Liver (tissue), 9 donors: ENCODE measurements around the gene SLBP. TPM values are rescaled to one million over a fixed set of nuclear protein-coding genes. Genes with fewer than 3 reads are reported as not detected.

Experiments
- DNase-seq: peaks from one replicate; pipeline ENCODE4 v3.0.0-alpha.2; 2017; ENCODE audit warnings: low spot score
- H3K27ac ChIP-seq, 2 donors: one replicate each; pipeline ENCODE4 v1.7.0; 2013; ENCODE audit warnings: inconsistent platforms in 2 of 2, low read length in 2 of 2, control low read depth in 1 of 2, low read depth in 1 of 2, mild to moderate bottlenecking in 1 of 2
- H3K27me3 ChIP-seq, 4 donors: one replicate each; pipeline versions ENCODE4 v1.6.1 to v1.7.0; 2013; ENCODE audit warnings: low read length in 3 of 4, inconsistent platforms in 1 of 4, mild to moderate bottlenecking in 1 of 4, moderate library complexity in 1 of 4; ENCODE audit not compliant: control insufficient read depth in 4 of 4, insufficient read depth in 4 of 4
- H3K36me3 ChIP-seq, 4 donors: one replicate each; pipeline versions ENCODE4 v1.6.1 to v1.7.0; 2013; ENCODE audit warnings: low read length in 3 of 4, mild to moderate bottlenecking in 3 of 4, low read depth in 1 of 4, moderate library complexity in 1 of 4; ENCODE audit not compliant: control insufficient read depth in 4 of 4, insufficient read depth in 3 of 4
- H3K4me1 ChIP-seq, 4 donors: one replicate each; pipeline versions ENCODE4 v1.6.1 to v1.7.0; 2013; ENCODE audit warnings: low read length in 3 of 4, mild to moderate bottlenecking in 3 of 4, moderate library complexity in 1 of 4; ENCODE audit not compliant: control insufficient read depth in 4 of 4, insufficient read depth in 4 of 4
- H3K4me3 ChIP-seq, 3 donors: one replicate each; pipeline versions ENCODE4 v1.6.1 to v1.7.0; 2013; ENCODE audit warnings: low read length in 3 of 3, control low read depth in 1 of 3, low read depth in 1 of 3, mild to moderate bottlenecking in 1 of 3
- H3K9ac ChIP-seq, 2 donors: one replicate each; pipeline ENCODE4 v1.7.0; 2013; ENCODE audit warnings: low read length in 2 of 2, mild to moderate bottlenecking in 2 of 2, moderate library complexity in 2 of 2, control low read depth in 1 of 2, low read depth in 1 of 2
- H3K9me3 ChIP-seq, 4 donors: one replicate each; pipeline versions ENCODE4 v1.6.1 to v1.7.0; 2013; ENCODE audit warnings: low read length in 3 of 4; ENCODE audit not compliant: control insufficient read depth in 4 of 4
- EGR1 ChIP-seq, 2 donors: IDR thresholded peaks; 2 replicates each; pipeline ENCODE4 v1.6.1; 2016 to 2018; ENCODE audit warnings: antibody characterized with exemption in 2 of 2, low read depth in 2 of 2
- FOXA1 ChIP-seq: IDR thresholded peaks from 2 replicates; pipeline ENCODE4 v1.6.1; 2016; ENCODE audit warnings: antibody characterized with exemption
- GABPA ChIP-seq, 2 donors: IDR thresholded peaks in 1 of 2; conservative IDR thresholded peaks in 1 of 2; 2 replicates each; pipeline ENCODE4 v1.6.1; 2016; ENCODE audit warnings: antibody characterized with exemption in 2 of 2, mild to moderate bottlenecking in 1 of 2, moderate library complexity in 1 of 2
- HNF4A ChIP-seq, 2 donors: conservative IDR thresholded peaks; 2 replicates each; pipeline ENCODE4 v1.6.1; 2016; ENCODE audit warnings: antibody characterized with exemption in 2 of 2, mild to moderate bottlenecking in 2 of 2
- HNF4G ChIP-seq: IDR thresholded peaks from 2 replicates; pipeline ENCODE4 v1.6.1; 2016; ENCODE audit warnings: antibody characterized with exemption
- JUND ChIP-seq, 2 donors: IDR thresholded peaks; 2 replicates each; pipeline ENCODE4 v1.6.1; 2016; ENCODE audit warnings: antibody characterized with exemption in 2 of 2
- NR2F2 ChIP-seq: IDR thresholded peaks from 2 replicates; pipeline ENCODE4 v1.6.1; 2016; ENCODE audit warnings: antibody characterized with exemption
- RAD21 ChIP-seq, 2 donors: IDR thresholded peaks; 2 replicates each; pipeline ENCODE4 v1.6.1; 2016; ENCODE audit warnings: antibody characterized with exemption in 2 of 2, mild to moderate bottlenecking in 2 of 2
- RXRA ChIP-seq, 2 donors: IDR thresholded peaks; 2 replicates each; pipeline ENCODE4 v1.6.1; 2017 to 2018; ENCODE audit warnings: antibody characterized with exemption in 2 of 2, mild to moderate bottlenecking in 1 of 2
- SP1 ChIP-seq: IDR thresholded peaks from 2 replicates; pipeline ENCODE4 v1.6.1; 2018; ENCODE audit warnings: antibody characterized with exemption, mild to moderate bottlenecking
- TAF1 ChIP-seq: conservative IDR thresholded peaks from 2 replicates; pipeline ENCODE4 v1.6.1; 2016; ENCODE audit warnings: antibody characterized with exemption, mild to moderate bottlenecking
- WGBS: extraction: QIAGEN DNeasy Blood & Tissue Kit; methylation state at CpG from one replicate; pipeline ENCODE4 v1.1.7; 2013; 5-methylcytosine and 5-hydroxymethylcytosine counted together
- polyA plus RNA-seq, 2 donors: library from polyadenylated mRNA; stranded (reverse) in 1 of 2; unstranded in 1 of 2; fragments of 200-250 nt in 1 of 2; fragments of >200 nt in 1 of 2; fragmentation: Nextera tagmentation in 1 of 2; extraction: Ambion mirVana in 1 of 2; gene quantifications; one replicate each; pipeline versions ENCODE4 v1.2.1 to v1.2.3, GENCODE V29; 2013 to 2015
- total RNA-seq, 2 donors: library from RNA; depleted of rRNA; stranded (reverse); fragments of >200 nt; gene quantifications; one replicate each; pipeline ENCODE4 v1.2.3, GENCODE V29; 2014
- TF ChIP-seq, protein P1 (sequence below): IDR thresholded peaks from 2 replicates; pipeline ENCODE4 v1.6.1; 2016; ENCODE audit warnings: antibody characterized with exemption
- TF ChIP-seq, protein P2 (sequence below): IDR thresholded peaks from 2 replicates; pipeline ENCODE4 v1.6.1; 2016; ENCODE audit warnings: antibody characterized with exemption
- TF ChIP-seq, protein P3 (sequence below): fragments of 150-350 bp; IDR thresholded peaks from 2 replicates; pipeline ENCODE4 v1.5.1; 2017; ENCODE audit warnings: improper control_type of control experiment, low read depth, low read length; ENCODE audit not compliant: missing input control
- TF ChIP-seq, protein P4 (sequence below): IDR thresholded peaks from 2 replicates; pipeline ENCODE4 v1.6.1; 2016; ENCODE audit warnings: antibody characterized with exemption
- TF ChIP-seq, protein P5 (sequence below): IDR thresholded peaks from 2 replicates; pipeline ENCODE4 v1.6.1; 2016; ENCODE audit warnings: antibody characterized with exemption, mild to moderate bottlenecking
- donor health status: healthy.
- donor health status: healthy.
- donor health status: healthy.
- donor health status: healthy.
- donor health status: healthy.

Gene SLBP
- total and polyA plus RNA-seq, 4 donors: 14.7 to 64.4 (median 17.4) TPM

DNA sequence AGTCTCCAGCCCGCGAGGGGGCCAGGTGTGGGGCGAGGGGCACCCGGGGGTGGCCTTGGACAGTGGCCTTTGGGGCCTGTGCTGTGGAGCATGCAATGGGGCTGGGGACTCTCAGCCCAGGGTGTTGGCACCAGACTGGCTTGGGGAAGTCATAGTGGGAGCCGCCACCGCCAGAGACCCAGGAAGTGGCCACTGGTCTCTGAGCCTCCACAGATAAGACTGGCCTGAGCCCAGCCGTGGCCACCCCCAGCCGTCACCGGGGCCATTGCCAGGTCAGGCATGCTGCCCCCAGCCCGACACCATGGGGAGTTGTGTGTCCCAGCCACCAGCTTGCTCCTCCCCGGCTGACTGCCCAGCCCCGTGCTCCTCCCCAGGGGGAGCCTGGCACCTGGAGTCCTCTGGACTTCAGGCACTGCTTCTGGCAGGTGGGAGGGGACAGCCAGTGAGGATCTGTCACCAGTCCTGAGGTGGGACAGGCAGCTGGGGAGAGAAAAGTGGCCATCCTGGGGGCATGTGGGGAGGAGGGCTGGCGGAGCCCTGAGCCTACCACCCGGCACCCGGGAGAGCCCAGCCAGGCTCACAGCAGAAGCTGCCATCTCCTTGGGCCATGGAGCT is 41.7 kb upstream of the SLBP start (continued):
- TF ChIP-seq, protein P1, sequence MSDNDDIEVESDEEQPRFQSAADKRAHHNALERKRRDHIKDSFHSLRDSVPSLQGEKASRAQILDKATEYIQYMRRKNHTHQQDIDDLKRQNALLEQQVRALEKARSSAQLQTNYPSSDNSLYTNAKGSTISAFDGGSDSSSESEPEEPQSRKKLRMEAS: no peak
- TF ChIP-seq FOXA1: no peak
- TF ChIP-seq GABPA (IDR thresholded peaks at IDR 0.05 in 1 of 2, conservative IDR thresholded peaks at IDR 0.05 in 1 of 2): no peak
- no peak for TF ChIP-seq HNF4A (conservative IDR thresholded peaks at IDR 0.05)
- no peak for TF ChIP-seq NR2F2

DNA sequence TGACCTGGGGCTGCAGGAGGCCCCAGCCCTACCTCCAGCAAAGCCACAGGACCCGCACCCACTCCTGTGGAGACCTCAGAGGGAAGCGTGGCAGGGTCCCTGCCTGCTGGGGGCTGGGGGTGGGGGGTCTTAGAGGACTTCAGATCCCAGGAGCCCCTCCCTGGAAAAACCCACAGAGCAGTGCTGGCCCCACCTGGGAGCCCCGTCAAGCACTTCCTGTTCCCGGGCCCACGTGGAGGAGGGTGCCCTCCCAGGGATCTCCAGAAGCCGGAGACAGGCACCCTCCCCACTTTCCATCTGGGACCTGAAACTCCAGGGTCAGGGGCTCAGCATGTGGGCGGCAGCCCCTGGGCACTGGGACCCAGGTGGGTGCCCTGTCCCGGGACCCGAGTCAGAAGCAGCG is 41.2 kb upstream of the SLBP start:
- TF ChIP-seq FOXA1 (no peak), HNF4A (conservative IDR thresholded peaks at IDR 0.05) (no peak), JUND (IDR thresholded peaks at IDR 0.05) (no peak), RAD21 (IDR thresholded peaks at IDR 0.05) (no peak), HNF4G (no peak)
- TF ChIP-seq, protein P2, sequence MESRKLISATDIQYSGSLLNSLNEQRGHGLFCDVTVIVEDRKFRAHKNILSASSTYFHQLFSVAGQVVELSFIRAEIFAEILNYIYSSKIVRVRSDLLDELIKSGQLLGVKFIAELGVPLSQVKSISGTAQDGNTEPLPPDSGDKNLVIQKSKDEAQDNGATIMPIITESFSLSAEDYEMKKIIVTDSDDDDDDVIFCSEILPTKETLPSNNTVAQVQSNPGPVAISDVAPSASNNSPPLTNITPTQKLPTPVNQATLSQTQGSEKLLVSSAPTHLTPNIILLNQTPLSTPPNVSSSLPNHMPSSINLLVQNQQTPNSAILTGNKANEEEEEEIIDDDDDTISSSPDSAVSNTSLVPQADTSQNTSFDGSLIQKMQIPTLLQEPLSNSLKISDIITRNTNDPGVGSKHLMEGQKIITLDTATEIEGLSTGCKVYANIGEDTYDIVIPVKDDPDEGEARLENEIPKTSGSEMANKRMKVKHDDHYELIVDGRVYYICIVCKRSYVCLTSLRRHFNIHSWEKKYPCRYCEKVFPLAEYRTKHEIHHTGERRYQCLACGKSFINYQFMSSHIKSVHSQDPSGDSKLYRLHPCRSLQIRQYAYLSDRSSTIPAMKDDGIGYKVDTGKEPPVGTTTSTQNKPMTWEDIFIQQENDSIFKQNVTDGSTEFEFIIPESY: no peak
- Histone ChIP-seq H3K36me3 (no peaks in the 10 kb centered on the region), H3K27me3 (no peaks in the 10 kb centered on the region), H3K9me3 (no peaks in the 10 kb centered on the region), H3K27ac (no peak overlapping the region), H3K9ac (no peak overlapping the region), H3K4me3 (no peak overlapping the region), H3K4me1 (peaks cover 0 to 9% (median 5%) of the 10 kb centered on the region in 4 donors)
- DNase-seq: no peak
- WGBS: 74% methylated on average over 10 of the region's 10 CpGs

DNA sequence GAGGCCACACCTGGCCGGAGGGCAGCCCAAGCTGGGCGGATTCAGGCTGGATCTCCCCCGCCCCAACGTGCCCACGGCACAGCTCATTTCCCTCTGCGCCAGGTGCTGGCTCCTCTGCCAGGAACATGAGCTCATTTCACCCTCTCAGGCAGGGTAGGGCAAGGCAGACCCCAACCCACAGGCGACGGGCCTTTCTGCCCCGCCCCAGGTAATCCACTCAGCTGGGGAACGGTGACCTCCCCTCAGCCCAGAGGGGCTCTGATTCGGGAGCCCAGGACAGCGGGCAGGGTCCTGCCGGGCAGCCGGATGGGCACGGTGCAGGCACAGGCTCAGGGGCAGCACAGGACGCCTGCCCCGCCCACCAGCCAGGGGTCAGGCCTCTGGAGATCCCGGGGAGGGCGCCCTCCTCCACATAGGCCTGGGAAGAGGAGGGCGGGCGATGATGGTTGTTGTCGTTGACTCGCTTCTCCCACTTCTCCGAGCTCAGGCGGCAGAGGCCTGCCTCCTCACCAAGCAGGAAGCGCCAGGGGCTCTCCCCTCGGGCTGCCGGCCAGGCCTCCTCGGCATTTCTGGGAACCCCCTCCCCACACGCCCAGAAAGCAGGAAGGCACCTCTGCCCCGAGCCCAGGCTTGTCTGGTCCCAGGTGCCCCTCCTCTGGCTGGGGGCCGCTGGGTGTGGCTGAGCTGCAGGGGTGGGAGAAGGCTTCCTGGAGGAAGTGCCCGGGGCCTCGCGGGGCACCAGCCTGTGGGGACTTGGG is 40.3 kb upstream of the SLBP start:
- H3K9ac ChIP-seq: no peak overlapping the region
- H3K27me3 ChIP-seq: no peaks in the 10 kb centered on the region
- WGBS: 57% methylated on average over 35 of the region's 35 CpGs
- peaks cover 0 to 12% (median 7%) of the 10 kb centered on the region in 4 donors for H3K4me1 ChIP-seq
- no peaks in the 10 kb centered on the region for H3K9me3 ChIP-seq
- H3K27ac ChIP-seq: peak overlapping the region in 1 of 2 donors; percentile 7
- no peaks in the 10 kb centered on the region for H3K36me3 ChIP-seq
- no peak for DNase-seq
- TF ChIP-seq, protein P1: no peak
- no peak for TF ChIP-seq JUND (IDR thresholded peaks at IDR 0.05)
- TF ChIP-seq, protein P3, sequence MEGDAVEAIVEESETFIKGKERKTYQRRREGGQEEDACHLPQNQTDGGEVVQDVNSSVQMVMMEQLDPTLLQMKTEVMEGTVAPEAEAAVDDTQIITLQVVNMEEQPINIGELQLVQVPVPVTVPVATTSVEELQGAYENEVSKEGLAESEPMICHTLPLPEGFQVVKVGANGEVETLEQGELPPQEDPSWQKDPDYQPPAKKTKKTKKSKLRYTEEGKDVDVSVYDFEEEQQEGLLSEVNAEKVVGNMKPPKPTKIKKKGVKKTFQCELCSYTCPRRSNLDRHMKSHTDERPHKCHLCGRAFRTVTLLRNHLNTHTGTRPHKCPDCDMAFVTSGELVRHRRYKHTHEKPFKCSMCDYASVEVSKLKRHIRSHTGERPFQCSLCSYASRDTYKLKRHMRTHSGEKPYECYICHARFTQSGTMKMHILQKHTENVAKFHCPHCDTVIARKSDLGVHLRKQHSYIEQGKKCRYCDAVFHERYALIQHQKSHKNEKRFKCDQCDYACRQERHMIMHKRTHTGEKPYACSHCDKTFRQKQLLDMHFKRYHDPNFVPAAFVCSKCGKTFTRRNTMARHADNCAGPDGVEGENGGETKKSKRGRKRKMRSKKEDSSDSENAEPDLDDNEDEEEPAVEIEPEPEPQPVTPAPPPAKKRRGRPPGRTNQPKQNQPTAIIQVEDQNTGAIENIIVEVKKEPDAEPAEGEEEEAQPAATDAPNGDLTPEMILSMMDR: no peak
- TF ChIP-seq RAD21 (IDR thresholded peaks at IDR 0.05): no peak
- TF ChIP-seq, protein P4, sequence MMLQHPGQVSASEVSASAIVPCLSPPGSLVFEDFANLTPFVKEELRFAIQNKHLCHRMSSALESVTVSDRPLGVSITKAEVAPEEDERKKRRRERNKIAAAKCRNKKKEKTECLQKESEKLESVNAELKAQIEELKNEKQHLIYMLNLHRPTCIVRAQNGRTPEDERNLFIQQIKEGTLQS: no peak
- TF ChIP-seq, protein P5, sequence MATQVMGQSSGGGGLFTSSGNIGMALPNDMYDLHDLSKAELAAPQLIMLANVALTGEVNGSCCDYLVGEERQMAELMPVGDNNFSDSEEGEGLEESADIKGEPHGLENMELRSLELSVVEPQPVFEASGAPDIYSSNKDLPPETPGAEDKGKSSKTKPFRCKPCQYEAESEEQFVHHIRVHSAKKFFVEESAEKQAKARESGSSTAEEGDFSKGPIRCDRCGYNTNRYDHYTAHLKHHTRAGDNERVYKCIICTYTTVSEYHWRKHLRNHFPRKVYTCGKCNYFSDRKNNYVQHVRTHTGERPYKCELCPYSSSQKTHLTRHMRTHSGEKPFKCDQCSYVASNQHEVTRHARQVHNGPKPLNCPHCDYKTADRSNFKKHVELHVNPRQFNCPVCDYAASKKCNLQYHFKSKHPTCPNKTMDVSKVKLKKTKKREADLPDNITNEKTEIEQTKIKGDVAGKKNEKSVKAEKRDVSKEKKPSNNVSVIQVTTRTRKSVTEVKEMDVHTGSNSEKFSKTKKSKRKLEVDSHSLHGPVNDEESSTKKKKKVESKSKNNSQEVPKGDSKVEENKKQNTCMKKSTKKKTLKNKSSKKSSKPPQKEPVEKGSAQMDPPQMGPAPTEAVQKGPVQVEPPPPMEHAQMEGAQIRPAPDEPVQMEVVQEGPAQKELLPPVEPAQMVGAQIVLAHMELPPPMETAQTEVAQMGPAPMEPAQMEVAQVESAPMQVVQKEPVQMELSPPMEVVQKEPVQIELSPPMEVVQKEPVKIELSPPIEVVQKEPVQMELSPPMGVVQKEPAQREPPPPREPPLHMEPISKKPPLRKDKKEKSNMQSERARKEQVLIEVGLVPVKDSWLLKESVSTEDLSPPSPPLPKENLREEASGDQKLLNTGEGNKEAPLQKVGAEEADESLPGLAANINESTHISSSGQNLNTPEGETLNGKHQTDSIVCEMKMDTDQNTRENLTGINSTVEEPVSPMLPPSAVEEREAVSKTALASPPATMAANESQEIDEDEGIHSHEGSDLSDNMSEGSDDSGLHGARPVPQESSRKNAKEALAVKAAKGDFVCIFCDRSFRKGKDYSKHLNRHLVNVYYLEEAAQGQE: no peak
- no peak for TF ChIP-seq SP1
- TF ChIP-seq RXRA (IDR thresholded peaks at IDR 0.05): no peak
- no peak for TF ChIP-seq FOXA1
- no peak for TF ChIP-seq HNF4G
- TF ChIP-seq GABPA (IDR thresholded peaks at IDR 0.05 in 1 of 2, conservative IDR thresholded peaks at IDR 0.05 in 1 of 2): no peak
- no peak for TF ChIP-seq TAF1
- TF ChIP-seq, protein P2: no peak
- no peak for TF ChIP-seq EGR1 (IDR thresholded peaks at IDR 0.05; ENCODE audit: low read depth in 2 of 2)
- H3K4me3 ChIP-seq: no peak overlapping the region
